NT2/D1 (cell line): ENCODE results near the gene MPO.

ENCODE experiments used
- DNase-seq: peaks from one replicate; pipeline ENCODE4 v3.0.0-alpha.2; 2011; ENCODE audit warnings: low read depth, low spot score
- H3K27me3 ChIP-seq: 2 replicates; pipeline ENCODE4 v1.6.0; 2011; ENCODE audit warnings: mild to moderate bottlenecking; ENCODE audit not compliant: insufficient read length, insufficient read depth
- H3K36me3 ChIP-seq: 2 replicates; pipeline ENCODE4 v1.6.1; 2011; ENCODE audit warnings: mild to moderate bottlenecking, low read length, mixed read lengths; ENCODE audit not compliant: insufficient read depth, insufficient read length
- H3K4me1 ChIP-seq: 2 replicates; pipeline ENCODE4 v1.5.1; 2011; ENCODE audit not compliant: insufficient read depth, insufficient read length
- H3K4me3 ChIP-seq: 2 replicates; pipeline ENCODE4 v1.5.1; 2011; ENCODE audit warnings: low read depth; ENCODE audit not compliant: insufficient read length
- H3K9ac ChIP-seq: 2 replicates; pipeline ENCODE4 v1.6.0; 2011; ENCODE audit warnings: low read depth; ENCODE audit not compliant: insufficient read length
- H3K9me3 ChIP-seq: 2 replicates; pipeline ENCODE4 v1.5.1; 2011; ENCODE audit warnings: mild to moderate bottlenecking, low read length; ENCODE audit not compliant: insufficient read depth
- SUZ12 ChIP-seq: IDR thresholded peaks from 2 replicates; pipeline ENCODE4 v1.6.1; 2011; ENCODE audit not compliant: insufficient read length, insufficient read depth; ENCODE audit errors: extremely low read depth
- YY1 ChIP-seq: IDR thresholded peaks from 2 replicates; pipeline ENCODE4 v1.6.1; 2011; ENCODE audit not compliant: insufficient read length, insufficient read depth
- ZNF274 ChIP-seq: IDR thresholded peaks from 2 replicates; pipeline ENCODE4 v1.6.1; 2011; ENCODE audit warnings: mild to moderate bottlenecking, low read depth, low read length

Gene MPO

GRCh38 chr17:58302171-58302918, 21.6 kb upstream of the MPO start:
- TF ChIP-seq ZNF274 (no peak), YY1 (no peak), SUZ12 (no peak)
- peaks cover 25% of the 10 kb centered on the region for H3K4me1 ChIP-seq
- H3K4me3 ChIP-seq: no peak overlapping the region
- H3K36me3 ChIP-seq: no peaks in the 10 kb centered on the region
- DNase-seq: no peak
- no peaks in the 10 kb centered on the region for H3K9me3 ChIP-seq
- no peak overlapping the region for H3K9ac ChIP-seq
- H3K27me3 ChIP-seq: no peaks in the 10 kb centered on the region

DNA sequence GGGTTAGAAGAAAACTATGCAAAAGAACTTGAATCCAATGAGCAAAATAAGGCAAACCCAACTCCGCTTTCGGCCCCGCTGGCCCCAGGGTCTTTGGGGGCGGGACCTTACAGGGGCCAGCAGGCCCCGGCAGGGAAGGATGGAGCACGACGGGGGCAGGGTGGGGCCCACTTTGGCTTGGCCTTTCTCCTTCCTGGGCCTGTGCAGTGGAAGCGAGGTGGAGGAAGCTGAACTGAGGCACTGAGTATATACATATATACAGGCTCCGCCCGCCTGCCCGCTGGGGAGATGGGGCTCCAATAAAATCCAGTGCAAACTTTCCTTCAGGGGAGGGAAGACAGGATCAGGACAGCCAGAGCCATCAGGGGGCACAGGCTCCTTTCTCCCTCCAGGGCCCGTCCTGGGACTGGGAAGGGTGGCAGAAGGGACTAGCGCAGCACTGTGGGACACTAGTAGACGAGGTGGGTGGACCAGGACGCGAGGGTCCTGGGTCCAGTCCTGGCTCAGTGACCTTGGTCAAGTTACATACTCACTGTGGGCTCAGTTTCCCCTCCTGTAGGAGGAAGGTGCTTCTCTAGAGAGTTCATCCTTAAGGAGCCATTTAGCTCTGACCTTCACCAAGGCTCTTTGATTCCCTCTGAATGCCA, 20.9 kb upstream of the MPO start:
- Histone ChIP-seq H3K4me3 (no peak overlapping the region), H3K9me3 (no peaks in the 10 kb centered on the region), H3K27me3 (no peaks in the 10 kb centered on the region), H3K9ac (no peak overlapping the region), H3K4me1 (peaks cover 25% of the 10 kb centered on the region), H3K36me3 (no peaks in the 10 kb centered on the region)
- no peak for DNase-seq
- TF ChIP-seq YY1 (no peak), ZNF274 (no peak), SUZ12 (no peak)

GRCh38 chr17:58300336-58300735, 19.6 kb upstream of the MPO start:
- Histone ChIP-seq H3K4me1 (peaks cover 21% of the 10 kb centered on the region), H3K9me3 (no peaks in the 10 kb centered on the region), H3K4me3 (no peak overlapping the region), H3K36me3 (no peaks in the 10 kb centered on the region), H3K27me3 (no peaks in the 10 kb centered on the region), H3K9ac (no peak overlapping the region)
- TF ChIP-seq SUZ12: no peak
- no peak for TF ChIP-seq ZNF274
- TF ChIP-seq YY1: no peak
- no peak for DNase-seq

DNA sequence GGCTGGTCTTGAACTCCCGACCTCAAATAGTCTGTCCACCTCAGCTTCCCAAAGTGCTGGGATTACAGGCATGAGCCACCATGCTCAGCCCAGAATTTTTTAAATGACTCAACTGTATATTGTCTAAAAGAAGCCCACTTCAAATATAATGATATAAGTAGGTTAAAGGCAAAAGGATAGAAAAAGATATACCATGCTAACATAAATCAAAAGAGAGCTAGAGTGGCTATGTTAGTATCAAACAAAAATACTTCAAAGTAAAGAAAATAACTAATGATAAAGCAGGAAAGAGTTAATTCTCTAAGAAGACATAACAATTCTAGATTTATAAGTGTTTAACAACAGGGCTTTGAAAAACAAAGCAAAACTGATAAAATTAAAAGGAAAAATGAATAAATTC, 13.3 kb upstream of the MPO start:
- Histone ChIP-seq H3K4me3 (no peak overlapping the region), H3K4me1 (no peaks in the 10 kb centered on the region), H3K27me3 (no peaks in the 10 kb centered on the region), H3K9ac (no peak overlapping the region), H3K9me3 (no peaks in the 10 kb centered on the region), H3K36me3 (no peaks in the 10 kb centered on the region)
- DNase-seq: no peak
- no peak for TF ChIP-seq YY1
- TF ChIP-seq ZNF274: no peak
- no peak for TF ChIP-seq SUZ12

GRCh38 chr17:58291246-58291645, 10.5 kb upstream of the MPO start:
- Histone ChIP-seq H3K9me3 (no peaks in the 10 kb centered on the region), H3K4me3 (no peak overlapping the region), H3K4me1 (no peaks in the 10 kb centered on the region), H3K9ac (no peak overlapping the region), H3K27me3 (no peaks in the 10 kb centered on the region), H3K36me3 (no peaks in the 10 kb centered on the region)
- no peak for TF ChIP-seq ZNF274
- DNase-seq: no peak

DNA sequence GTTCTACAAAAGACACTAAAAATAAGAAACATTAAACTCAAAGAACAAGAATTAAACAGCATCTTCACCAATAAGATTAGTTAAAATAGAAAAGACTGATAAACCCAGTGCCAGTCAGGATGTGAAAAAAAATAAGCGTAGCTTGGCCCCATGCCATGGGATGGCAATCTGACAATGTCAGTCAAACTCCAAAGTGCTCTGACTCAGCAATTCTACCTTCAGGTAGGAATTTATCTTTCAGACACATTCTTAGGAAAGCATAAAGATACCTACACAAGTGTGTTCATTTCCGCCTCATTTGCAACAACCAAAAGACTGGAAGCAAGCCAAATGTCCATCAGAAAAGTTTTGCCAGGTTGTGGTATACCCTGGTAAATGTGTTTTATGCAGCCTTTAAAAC, 9.1 kb upstream of the MPO start:
- no peak overlapping the region for H3K9ac ChIP-seq
- no peaks in the 10 kb centered on the region for H3K4me1 ChIP-seq
- H3K27me3 ChIP-seq: no peaks in the 10 kb centered on the region
- TF ChIP-seq SUZ12: no peak
- no peak for TF ChIP-seq YY1
- no peak for TF ChIP-seq ZNF274
- DNase-seq: no peak
- H3K4me3 ChIP-seq: no peak overlapping the region
- H3K36me3 ChIP-seq: no peaks in the 10 kb centered on the region
- H3K9me3 ChIP-seq: no peaks in the 10 kb centered on the region

DNA sequence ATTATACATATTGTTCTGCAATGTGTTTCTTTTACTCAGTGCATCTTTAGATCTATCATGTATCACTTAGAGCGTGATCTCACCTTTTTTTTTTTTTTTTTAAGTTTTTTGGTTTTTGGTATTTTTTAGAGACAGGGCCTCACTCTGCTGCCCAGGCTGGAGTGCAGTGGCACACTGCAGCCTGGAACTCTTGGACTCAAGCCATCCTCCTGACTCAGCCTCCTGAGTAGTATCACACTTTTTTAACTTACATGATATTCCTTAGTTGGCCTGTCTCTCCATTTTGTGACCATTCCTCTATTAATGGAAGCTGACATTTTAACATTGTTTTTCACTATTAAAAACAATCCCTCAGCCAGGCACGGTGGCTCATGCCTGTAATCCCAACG, 4.7 kb upstream of the MPO start:
- Histone ChIP-seq H3K4me1 (peaks cover 7% of the 10 kb centered on the region), H3K9ac (no peak overlapping the region), H3K36me3 (no peaks in the 10 kb centered on the region), H3K4me3 (no peak overlapping the region), H3K27me3 (no peaks in the 10 kb centered on the region), H3K9me3 (no peaks in the 10 kb centered on the region)
- TF ChIP-seq ZNF274: no peak
- no peak for TF ChIP-seq SUZ12
- no peak for TF ChIP-seq YY1
- DNase-seq: no peak
